Measurements from ENCODE around the gene LAMA4.

LAMA4 gene

DNA sequence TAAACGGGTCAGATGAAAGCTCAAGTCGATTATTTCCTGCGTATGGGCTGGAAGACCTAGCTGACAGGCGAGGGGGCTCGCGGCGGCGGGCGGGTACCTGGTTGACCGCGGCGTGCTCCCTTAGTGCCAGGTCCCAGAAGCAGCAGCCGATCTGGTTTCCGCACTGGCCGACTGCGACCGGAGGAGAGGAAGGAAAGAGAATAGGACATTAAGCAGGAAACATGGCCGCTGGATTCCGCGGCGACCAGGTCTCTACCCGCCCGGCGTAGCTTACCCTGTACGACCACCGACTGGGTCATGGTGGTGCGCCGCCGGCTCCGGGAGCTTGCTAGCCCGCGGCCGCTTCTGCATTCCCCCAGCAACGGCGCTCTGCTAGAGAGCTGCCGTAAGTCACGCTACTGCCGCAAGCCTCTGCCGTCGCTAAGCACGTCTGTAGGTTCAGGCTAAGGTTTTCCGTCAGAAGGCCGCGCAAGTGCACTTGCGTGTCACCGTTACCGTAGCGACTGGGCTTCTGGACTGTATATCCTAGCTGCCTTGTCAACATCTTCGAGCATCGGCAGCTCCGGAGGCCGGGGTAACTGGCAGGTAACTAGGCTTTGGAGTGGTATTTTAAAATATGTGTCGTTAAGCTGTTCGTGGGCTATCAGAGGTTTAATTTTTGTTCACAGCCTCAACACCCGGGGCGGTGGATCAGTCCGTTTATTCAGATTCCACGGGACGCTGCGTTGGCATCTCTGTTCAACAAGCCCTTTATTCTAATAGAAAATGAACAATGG is 167.0 kb downstream of the LAMA4 start, which contains the start of the genes FAM229B and TUBE1:
Gene FAM229B, plus strand, starts transcription at position 456 of the 776 bp plus-strand sequence. CDS start 11,693 bp downstream, outside the sequence.
Gene TUBE1, minus strand, starts transcription at position 347 of the 776 bp plus-strand sequence. Its CDS starts 48 bp downstream, at position 299.
- peak; percentile 7 for TF ChIP-seq CTCF (IDR thresholded peaks at IDR 0.05; ENCODE audit: insufficient read depth, low read length, missing control alignments)
- DNase-seq (ENCODE audit: low read depth, low spot score) = peak; percentile 93
- CTCF ChIA-PET = interaction anchor here (0.8 to 4.5 kb wide), 20 partner anchors 8 to 377 kb away, joined by 3 to 126 read pairs (median 6); no protein-coding TSS in a partner anchor
- H3K4me3 ChIP-seq (ENCODE audit: low read depth, low read length) = peak within 1 kb of the TSS; percentile 85
- POLR2A ChIA-PET = interaction anchor here (0.7 to 0.9 kb wide), 2 partner anchors 13 to 56 kb away, joined by 3 read pairs; no protein-coding TSS in a partner anchor

DNA sequence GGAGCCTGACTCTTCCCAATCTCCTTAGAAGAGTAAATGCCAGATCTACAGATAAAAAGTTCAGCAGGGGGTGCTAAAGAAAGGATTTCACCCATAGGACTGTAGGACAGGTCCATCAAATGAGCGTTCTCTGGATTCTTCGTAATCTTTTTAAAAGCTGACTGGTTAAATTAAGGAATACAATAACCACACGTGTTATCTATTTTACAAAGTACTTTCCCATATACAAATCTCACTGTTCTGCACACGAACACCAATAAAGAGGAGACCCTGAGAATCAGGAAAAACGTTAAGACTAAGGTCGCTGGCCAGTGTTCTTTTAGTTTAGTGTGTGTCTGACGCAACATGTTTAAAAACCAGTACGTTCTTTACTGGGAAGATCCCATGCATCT is 167.6 kb downstream of the LAMA4 start:
- ChIA-PET POLR2A (interaction anchor here (0.9 kb wide), 1 partner anchor 12 kb away, joined by 3 read pairs; no protein-coding TSS in a partner anchor), CTCF (interaction anchor here (0.8 to 4.5 kb wide), 24 partner anchors 8 to 828 kb away, joined by 3 to 126 read pairs (median 6); a partner anchor contains a TSS)
- no peak for DNase-seq (ENCODE audit: low read depth, low spot score)
- peak overlapping the region; percentile 85 for H3K4me3 ChIP-seq (ENCODE audit: low read depth, low read length)
- peak; percentile 22 for TF ChIP-seq CTCF (IDR thresholded peaks at IDR 0.05; ENCODE audit: insufficient read depth, low read length, missing control alignments)

DNA sequence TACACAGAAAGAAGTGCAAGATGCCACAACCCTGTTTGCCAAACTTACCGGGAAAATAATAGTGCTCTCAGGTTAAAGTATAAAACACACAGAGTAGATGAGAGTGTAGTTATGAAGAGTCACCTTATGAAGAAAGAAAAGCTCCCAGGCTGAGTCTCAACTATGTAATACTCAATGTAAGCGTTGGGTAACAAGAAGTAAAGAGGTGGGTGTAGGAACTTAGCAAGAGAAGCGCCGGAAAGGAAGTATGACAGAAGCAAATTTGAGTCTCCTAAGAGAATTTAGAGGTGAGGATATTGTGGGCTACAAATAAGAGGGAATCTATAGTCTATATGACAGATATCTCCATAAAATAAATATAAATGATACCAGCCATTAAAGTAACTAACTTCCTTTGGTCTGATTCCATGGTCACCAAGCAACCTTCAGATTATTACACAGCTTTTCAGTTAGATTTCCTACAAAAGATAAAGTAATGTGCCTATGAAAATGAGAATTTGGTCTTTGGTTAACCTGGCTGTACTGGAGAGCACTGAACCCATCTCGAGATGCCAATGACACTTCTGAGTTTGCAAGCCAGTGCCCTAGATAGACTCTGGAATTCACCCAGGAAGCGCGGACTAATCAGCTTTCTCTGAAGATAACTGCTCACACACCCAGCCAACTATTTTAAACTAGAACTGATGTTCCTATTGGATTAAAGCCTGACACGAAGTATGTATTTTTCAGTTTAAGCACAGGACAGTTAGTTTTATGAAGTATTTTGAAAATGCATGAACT is 168.9 kb downstream of the LAMA4 start:
- CTCF ChIA-PET = interaction anchor here (0.8 to 4.5 kb wide), 17 partner anchors 10 to 827 kb away, joined by 3 to 126 read pairs (median 6); a partner anchor contains a TSS
- H3K4me3 ChIP-seq (ENCODE audit: low read depth, low read length) = no peak overlapping the region
- TF ChIP-seq CTCF (IDR thresholded peaks at IDR 0.05; ENCODE audit: insufficient read depth, low read length, missing control alignments) = no peak
- no peak for DNase-seq (ENCODE audit: low read depth, low spot score)
- POLR2A ChIA-PET = no interaction called here

- ChIA-PET CTCF (interaction anchor here (3.2 kb wide), 1 partner anchor 81 kb away, joined by 15 read pairs; no protein-coding TSS in a partner anchor), POLR2A (no interaction called here)
- DNase-seq (ENCODE audit: low read depth, low spot score) = no peak
- no peak for TF ChIP-seq CTCF (IDR thresholded peaks at IDR 0.05; ENCODE audit: insufficient read depth, low read length, missing control alignments)
- H3K4me3 ChIP-seq (ENCODE audit: low read depth, low read length) = no peak overlapping the region
Observed at GRCh38 chr6:112081569-112081968, 172.8 kb downstream of the LAMA4 start.

DNA sequence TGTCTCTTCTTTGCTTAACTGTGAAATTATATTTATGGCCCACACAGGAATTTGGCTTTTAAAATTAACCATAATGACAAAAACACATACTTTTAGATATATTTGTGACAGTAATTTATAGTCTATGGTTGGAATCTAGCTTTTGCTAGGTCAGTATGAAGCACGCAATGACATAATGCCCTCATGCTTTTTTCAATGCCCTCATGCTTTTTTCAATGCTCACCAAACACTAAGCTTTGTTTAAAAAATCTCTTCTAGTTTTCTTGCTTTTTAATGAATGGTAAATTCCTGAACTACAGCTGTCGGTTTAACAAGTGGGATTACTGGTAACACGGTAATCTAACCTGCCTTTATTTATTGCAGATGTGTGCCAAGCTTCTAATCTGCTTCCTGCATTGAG is 187.8 kb downstream of the LAMA4 start:
- no peak for DNase-seq (ENCODE audit: low read depth, low spot score)
- ChIA-PET POLR2A (no interaction called here), CTCF (interaction anchor here (1.9 to 3.6 kb wide), 2 partner anchors 9 to 21 kb away, joined by 6 to 9 read pairs; partner anchors contain the start of genes FAM229B and TUBE1)
- no peak overlapping the region for H3K4me3 ChIP-seq (ENCODE audit: low read depth, low read length)
- no peak for TF ChIP-seq CTCF (IDR thresholded peaks at IDR 0.05; ENCODE audit: insufficient read depth, low read length, missing control alignments)

All from AG04449 (cell line).